ENCODE data around the gene CLECL1. TPM values are rescaled to one million over a fixed set of nuclear protein-coding genes. Genes with fewer than 3 reads are reported as not detected.
"Not testable (repeated sequence)": the region's sequence is repeated elsewhere in the genome, so short reads cannot be mapped to it uniquely, and the experiment has no call there.

CLECL1 gene
- total RNA-seq, 1 experiment from 2014 or later = not detected

DNA sequence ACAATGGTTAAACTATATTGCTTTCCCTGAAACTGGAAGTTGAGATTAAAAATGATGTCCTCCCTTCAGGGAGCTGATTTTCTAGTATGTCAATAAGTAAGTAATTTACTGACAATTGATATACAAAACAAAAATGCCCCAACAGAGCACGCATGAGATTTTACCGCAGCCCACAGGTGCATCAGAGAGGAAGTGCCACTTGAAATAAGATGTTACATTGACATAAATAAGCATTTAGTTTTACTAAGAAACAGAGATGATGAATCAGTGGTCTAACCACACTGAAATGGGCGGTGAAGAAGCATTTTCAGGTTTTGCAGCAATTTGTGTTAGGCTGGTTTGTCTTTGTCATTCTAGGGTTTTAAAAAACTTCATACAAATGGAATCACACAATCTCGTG is 8.8 kb upstream of the CLECL1 start:
- no peaks in the 10 kb centered on the region for H3K4me1 ChIP-seq (replicated peaks)
- no peak overlapping the region for H3K4me3 ChIP-seq
- H3K27ac ChIP-seq = no peak overlapping the region
- no peak for DNase-seq (ENCODE audit: low read depth in 1 of 2, low spot score in 2 of 2)
- H3K27me3 ChIP-seq (replicated peaks) = peaks cover 9% of the 10 kb centered on the region
- H3K9me3 ChIP-seq (replicated peaks) = no peaks in the 10 kb centered on the region
- no peaks in the 10 kb centered on the region for H3K36me3 ChIP-seq

DNA sequence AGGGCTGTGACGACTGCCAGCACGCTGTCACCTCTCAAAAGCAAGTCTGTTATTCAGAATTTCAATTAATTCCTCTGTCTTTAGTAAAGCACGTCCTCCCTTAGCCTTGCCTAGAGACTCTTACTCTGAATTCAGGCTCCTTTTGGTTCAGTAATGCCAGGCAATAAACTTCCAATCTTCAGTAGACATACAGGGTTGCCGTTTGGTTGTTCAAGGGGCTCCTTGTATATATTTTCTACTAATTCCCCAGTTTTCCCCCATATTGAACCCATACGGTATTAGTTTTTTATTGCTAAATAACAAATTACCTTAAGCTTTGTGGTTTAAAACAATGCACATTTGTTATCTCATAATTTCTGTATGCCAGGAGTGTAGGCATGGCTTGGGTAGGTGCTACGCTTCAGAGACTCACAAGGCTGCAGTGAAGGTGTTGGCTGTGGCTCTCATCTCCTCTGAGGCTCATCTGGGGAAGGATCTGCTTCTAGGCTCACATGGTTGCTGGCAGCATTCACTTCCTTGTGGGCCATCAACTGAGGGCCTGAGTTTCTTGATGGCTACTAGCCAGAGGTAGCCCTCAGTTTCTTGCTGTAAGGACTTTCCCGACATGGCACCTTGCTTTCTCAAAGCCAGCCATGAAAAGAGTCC is 7.3 kb upstream of the CLECL1 start:
- Histone ChIP-seq H3K9me3 (replicated peaks) (no peaks in the 10 kb centered on the region), H3K27me3 (replicated peaks) (peaks cover 9% of the 10 kb centered on the region), H3K36me3 (no peaks in the 10 kb centered on the region), H3K27ac (no peak overlapping the region), H3K4me1 (replicated peaks) (no peaks in the 10 kb centered on the region), H3K4me3 (no peak overlapping the region)
- no peak for DNase-seq (ENCODE audit: low read depth in 1 of 2, low spot score in 2 of 2)

DNA sequence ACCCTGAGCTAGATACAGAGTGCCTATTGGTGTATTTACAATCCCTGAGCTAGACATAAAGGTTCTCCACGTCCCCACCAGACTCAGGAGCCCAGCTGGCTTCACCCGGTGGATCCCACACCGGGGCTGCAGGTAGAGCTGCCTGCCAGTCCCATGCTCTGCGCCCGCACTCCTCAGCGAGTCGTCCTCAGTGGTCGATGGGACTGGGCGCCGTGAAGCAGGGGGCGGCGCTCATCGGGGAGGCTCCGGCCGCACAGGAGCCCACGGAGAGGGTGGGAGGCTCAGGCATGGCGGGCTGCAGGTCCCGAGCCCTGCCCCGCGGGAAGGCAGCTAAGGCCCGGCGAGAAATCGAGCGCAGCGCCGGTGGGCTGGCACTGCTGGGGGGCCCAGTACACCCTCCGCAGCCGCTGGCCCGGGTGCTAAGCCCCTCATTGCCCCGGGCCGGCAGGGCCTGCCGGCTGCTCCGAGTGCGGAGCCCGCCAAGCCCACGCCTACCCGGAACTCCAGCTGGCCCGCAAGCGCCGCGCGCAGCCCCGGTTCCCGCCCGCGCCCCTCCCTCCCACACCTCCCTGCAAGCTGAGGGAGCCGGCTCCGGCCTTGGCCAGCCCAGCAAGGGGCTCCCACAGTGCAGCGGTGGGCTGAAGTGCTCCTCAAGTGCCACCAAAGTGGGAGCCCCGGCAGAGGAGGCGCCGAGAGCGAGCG is 6.7 kb upstream of the CLECL1 start:
- H3K4me1 ChIP-seq (replicated peaks); DNase-seq (ENCODE audit: low read depth in 1 of 2, low spot score in 2 of 2); H3K4me3 ChIP-seq; H3K27me3 ChIP-seq (replicated peaks); H3K9me3 ChIP-seq (replicated peaks); H3K27ac ChIP-seq; H3K36me3 ChIP-seq: not testable (repeated sequence)

DNA sequence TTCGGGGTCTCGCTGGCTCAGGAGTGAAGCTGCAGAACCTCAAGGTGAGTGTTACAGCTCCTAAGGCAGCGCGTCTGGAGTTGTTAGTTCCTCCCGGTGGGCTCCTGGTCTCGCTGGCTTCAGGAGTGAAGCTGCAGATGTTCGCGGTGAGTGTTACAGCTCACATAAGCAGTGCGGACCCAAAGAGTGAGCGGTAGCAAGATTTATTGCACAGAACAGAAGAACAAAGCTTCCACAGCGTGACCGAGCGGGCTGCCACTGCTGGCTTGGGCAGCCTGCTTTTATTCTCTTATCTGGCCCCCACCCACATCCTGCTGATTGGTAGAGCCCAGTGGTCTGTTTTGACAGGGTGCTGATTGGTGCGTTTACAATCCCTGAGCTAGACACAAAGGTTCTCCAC is 6.0 kb upstream of the CLECL1 start:
- H3K36me3 ChIP-seq; H3K4me3 ChIP-seq; H3K9me3 ChIP-seq (replicated peaks); H3K27ac ChIP-seq; H3K4me1 ChIP-seq (replicated peaks); H3K27me3 ChIP-seq (replicated peaks); DNase-seq (ENCODE audit: low read depth in 1 of 2, low spot score in 2 of 2): not testable (repeated sequence)

DNA sequence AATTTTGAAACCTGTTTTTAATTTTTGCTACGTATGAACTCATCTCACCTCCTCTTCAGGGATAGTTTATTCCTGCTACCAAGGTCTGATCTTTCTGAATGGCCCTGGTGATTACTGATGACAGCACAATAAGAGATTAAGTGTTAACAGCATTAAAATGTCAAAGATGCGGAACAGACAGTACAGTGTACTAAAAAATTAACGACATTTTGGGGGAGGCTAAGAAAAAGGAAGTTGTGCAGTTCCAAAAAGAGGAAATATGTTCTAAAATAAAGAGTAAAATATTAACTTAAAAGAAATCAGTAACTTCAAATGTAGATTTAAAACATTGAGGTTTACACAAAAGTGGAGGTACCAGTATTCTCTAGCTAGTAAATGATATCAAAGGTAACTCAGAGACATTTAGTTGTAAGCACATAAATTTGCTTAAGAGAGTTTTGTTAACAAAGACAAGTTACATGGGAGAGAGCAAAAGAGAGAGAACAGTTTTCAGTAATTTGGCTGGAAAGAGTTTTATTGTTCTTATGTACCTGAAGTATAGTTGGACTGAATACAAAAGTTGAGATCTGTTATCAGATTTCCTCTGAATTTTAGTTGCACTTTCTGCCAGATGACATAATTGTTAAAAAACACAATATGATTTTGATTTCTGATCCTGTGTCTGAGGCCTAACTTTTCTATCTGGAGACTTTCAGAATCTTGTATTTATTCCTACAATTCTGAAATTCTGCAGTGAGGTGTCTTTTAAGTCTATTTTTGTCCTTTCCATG is 4.2 kb upstream of the CLECL1 start:
- DNase-seq (ENCODE audit: low read depth in 1 of 2, low spot score in 2 of 2) = no peak
- Histone ChIP-seq H3K36me3 (no peaks in the 10 kb centered on the region), H3K27me3 (replicated peaks) (peaks cover 7% of the 10 kb centered on the region), H3K27ac (no peak overlapping the region), H3K4me1 (replicated peaks) (no peaks in the 10 kb centered on the region), H3K4me3 (no peak overlapping the region), H3K9me3 (replicated peaks) (no peaks in the 10 kb centered on the region)

DNA sequence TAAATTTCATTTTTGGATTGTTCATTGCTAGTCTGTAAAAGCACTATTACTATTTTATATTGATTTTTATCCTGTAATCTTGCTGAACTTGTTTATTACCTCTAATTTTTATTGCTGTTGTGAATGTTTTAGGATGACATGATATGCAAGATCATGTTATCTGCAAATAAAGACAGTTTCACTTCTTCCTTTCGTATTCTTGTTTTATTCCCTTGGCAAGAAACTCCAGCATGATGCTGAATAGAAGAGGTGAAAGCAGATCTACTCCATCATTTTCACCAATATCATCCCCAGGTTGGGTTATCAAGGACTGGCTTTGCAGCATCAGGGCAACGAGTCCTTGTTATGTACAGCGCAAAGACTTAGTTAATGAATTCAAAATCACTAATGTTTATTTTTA is 2.7 kb upstream of the CLECL1 start:
- Histone ChIP-seq H3K36me3 (no peaks in the 10 kb centered on the region), H3K27ac (no peak overlapping the region), H3K4me3 (no peak overlapping the region), H3K9me3 (replicated peaks) (no peaks in the 10 kb centered on the region), H3K4me1 (replicated peaks) (no peaks in the 10 kb centered on the region), H3K27me3 (replicated peaks) (no peaks in the 10 kb centered on the region)
- DNase-seq (ENCODE audit: low read depth in 1 of 2, low spot score in 2 of 2) = no peak

DNA sequence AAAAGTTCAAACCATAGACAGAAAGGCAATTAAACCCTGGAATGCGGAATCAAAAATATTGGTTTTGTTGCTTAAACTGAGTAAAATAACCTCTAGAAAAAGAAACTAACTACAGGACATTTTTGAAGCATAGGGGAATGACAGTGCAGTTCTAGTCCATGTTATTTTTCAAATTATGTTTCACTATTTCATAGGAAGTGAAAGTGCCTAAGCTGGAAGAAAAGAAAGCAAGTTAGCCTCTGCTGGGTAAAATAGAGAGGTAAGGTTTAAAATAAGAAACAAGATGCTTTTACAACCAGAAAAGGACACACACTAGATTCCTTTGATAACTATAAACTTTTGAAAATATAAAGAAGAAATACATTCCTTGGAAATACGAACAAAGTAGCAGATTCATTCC is 1.1 kb downstream of the CLECL1 start:
- H3K9me3 ChIP-seq (replicated peaks) = no peaks in the 10 kb centered on the region
- DNase-seq (ENCODE audit: low read depth in 1 of 2, low spot score in 2 of 2) = no peak
- H3K36me3 ChIP-seq = no peaks in the 10 kb centered on the region

DNA sequence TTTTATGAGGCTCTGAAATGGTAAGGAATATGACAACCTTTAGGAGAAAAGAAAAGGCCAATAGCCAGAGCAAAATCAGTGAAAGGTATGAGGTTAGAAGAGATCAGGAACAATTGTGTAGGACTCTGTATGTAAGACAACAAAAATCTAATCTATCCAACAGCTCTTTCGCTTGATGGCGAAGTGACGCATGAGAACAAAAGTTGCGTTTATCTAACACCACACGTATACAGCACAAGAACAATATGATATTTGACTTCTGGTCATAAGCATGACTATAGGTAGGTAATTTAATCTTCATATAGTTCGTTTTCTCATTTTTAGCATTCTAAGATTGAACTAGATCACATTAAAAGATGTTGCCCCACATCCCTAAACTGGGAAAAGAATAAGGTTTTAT is 1.5 kb downstream of the CLECL1 start:
- no peaks in the 10 kb centered on the region for H3K36me3 ChIP-seq
- no peaks in the 10 kb centered on the region for H3K9me3 ChIP-seq (replicated peaks)

More for the DNA sequence above, 1.1 kb downstream of the CLECL1 start:
- Histone ChIP-seq H3K27me3 (replicated peaks) (no peaks in the 10 kb centered on the region), H3K4me3 (no peak overlapping the region), H3K4me1 (replicated peaks) (no peaks in the 10 kb centered on the region; the same call in 1 of the 2 replicates), H3K27ac (no peak overlapping the region)

DNA sequence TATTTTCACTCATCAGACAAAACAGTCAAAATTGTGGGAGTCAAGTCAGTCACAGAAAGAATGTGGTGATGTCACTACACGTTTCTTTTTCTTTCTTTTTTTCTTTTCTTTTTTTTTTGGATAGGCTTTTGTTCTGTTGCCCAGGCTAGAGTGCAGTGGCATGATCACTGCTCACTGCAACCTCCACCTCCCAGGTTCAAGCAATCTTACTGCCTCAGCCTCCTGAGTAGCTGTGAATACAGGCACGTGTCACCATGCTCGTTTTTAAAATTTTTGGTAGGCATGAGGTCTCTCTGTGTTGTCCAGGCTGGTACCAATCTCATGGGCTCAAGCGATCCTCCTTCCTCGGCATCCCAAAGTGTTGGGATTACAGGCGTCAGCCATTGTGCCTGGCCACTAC is 2.3 kb downstream of the CLECL1 start:
- H3K27me3 ChIP-seq (replicated peaks) = no peaks in the 10 kb centered on the region
- H3K36me3 ChIP-seq = no peaks in the 10 kb centered on the region

More for the DNA sequence above, 1.5 kb downstream of the CLECL1 start:
- Histone ChIP-seq H3K4me3 (no peak overlapping the region), H3K27me3 (replicated peaks) (no peaks in the 10 kb centered on the region), H3K27ac (no peak overlapping the region), H3K4me1 (replicated peaks) (no peaks in the 10 kb centered on the region; the same call in 1 of the 2 replicates)
- DNase-seq (ENCODE audit: low read depth in 1 of 2, low spot score in 2 of 2) = no peak

DNA sequence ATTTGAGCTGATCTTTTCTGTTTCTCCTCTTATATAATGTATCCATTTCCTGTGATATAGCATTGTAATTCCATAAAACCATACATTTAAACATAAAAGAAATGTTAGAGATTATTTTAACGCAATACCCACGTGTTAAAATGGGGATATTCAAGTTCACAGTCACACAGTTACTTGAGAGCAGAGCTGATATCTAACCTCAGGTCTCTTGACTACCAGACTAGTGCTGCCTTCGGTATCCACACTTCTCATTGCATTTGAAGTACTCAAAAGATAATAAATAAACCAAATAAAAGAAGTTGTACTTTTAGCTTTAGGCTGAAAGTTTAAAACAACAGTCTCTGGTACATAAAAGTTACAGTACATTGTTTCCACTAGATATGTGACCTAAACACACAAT is 2.9 kb downstream of the CLECL1 start:
- Histone ChIP-seq H3K9me3 (replicated peaks) (no peaks in the 10 kb centered on the region), H3K27ac (no peak overlapping the region), H3K4me1 (replicated peaks) (no peaks in the 10 kb centered on the region; the same call in 1 of the 2 replicates), H3K4me3 (no peak overlapping the region), H3K27me3 (replicated peaks) (no peaks in the 10 kb centered on the region), H3K36me3 (no peaks in the 10 kb centered on the region)
- no peak for DNase-seq (ENCODE audit: low read depth in 1 of 2, low spot score in 2 of 2)

More for the DNA sequence above, 2.3 kb downstream of the CLECL1 start:
- H3K27ac ChIP-seq = no peak overlapping the region
- H3K9me3 ChIP-seq (replicated peaks) = no peaks in the 10 kb centered on the region
- no peak overlapping the region for H3K4me3 ChIP-seq
- DNase-seq (ENCODE audit: low read depth in 1 of 2, low spot score in 2 of 2) = no peak
- H3K4me1 ChIP-seq (replicated peaks) = no peaks in the 10 kb centered on the region; the same call in 1 of the 2 replicates

DNA sequence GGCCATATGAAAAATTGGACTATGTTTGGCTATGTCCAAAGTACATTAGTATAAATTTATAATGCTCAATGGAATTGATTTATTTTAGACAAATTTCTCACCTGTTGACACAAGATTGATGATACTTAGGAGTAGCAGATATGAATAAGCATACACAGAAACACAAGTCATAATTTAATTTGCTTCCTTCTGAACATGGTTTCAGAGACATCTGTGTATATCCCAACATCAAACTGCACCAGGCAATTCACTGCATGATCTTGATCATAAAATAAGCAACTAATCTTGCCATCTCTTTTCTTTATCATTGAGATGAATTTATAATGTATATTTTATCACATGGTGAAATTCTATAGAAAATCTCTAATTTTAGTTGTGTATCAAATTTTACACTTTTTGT is 3.8 kb downstream of the CLECL1 start:
- Histone ChIP-seq H3K36me3 (no peaks in the 10 kb centered on the region), H3K4me1 (replicated peaks) (no peaks in the 10 kb centered on the region; the same call in 1 of the 2 replicates), H3K27me3 (replicated peaks) (no peaks in the 10 kb centered on the region), H3K9me3 (replicated peaks) (no peaks in the 10 kb centered on the region), H3K4me3 (no peak overlapping the region), H3K27ac (no peak overlapping the region)
- no peak for DNase-seq (ENCODE audit: low read depth in 1 of 2, low spot score in 2 of 2)

DNA sequence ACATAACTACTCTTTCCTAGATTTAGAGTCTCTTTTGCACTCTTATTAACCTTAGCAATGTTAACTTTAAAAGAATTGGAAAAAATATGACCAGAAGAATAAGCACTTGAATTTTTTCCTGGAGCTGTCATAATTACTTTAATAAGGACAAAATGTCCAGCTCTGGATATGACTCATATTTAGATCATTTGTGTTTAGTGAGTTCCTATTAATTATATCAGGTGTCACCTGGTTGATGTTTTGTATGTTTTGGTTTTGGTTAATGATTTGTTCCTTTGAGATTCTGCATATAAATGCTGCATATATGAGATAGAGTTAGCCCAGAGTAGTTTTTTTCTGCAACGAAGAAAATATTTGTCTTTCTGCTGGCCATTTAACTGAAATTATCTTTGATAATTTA is 5.1 kb downstream of the CLECL1 start:
- Histone ChIP-seq H3K4me3 (no peak overlapping the region), H3K27me3 (replicated peaks) (no peaks in the 10 kb centered on the region), H3K27ac (no peak overlapping the region), H3K9me3 (replicated peaks) (no peaks in the 10 kb centered on the region), H3K36me3 (no peaks in the 10 kb centered on the region), H3K4me1 (replicated peaks) (no peaks in the 10 kb centered on the region; the same call in 1 of the 2 replicates)
- DNase-seq (ENCODE audit: low read depth in 1 of 2, low spot score in 2 of 2) = no peak

DNA sequence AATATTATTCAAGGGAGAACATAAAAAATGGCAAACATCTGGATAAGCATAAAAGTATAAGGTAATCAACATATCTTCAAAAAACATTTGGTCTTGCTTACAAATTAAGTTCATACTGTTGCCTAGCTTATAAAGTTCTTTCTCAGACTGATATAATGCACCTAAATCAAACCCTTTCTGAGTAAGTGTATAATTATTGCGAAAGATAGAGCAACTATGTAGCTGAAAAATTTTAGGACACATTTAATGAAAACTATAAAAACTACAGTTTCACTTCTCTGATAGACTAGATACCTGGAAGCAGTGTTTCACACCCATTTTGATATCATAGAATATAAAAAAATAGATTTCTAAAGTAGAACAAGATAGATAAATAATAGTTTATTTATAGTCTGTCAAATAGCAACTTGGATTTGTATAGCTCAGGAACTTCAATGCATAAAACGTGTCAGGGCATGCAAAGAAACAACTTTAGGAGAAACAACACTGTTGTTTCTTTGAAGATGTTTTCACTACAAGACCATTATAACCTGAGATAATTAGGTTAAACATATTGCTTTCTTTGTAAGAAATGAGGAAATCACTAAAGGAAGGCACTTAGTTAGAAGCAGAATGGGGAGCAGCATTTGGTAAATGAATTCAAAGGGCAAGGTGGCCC is 7.6 kb downstream of the CLECL1 start:
- no peaks in the 10 kb centered on the region for H3K9me3 ChIP-seq (replicated peaks)
- H3K27me3 ChIP-seq (replicated peaks) = no peaks in the 10 kb centered on the region; the same call in 1 of the 2 replicates
- DNase-seq (ENCODE audit: low read depth in 1 of 2, low spot score in 2 of 2) = no peak
- no peaks in the 10 kb centered on the region for H3K36me3 ChIP-seq
- H3K4me1 ChIP-seq (replicated peaks) = peaks cover 23% of the 10 kb centered on the region
- no peak overlapping the region for H3K4me3 ChIP-seq
- no peak overlapping the region for H3K27ac ChIP-seq

Data from SJSA1 (cell line).